Inferior parietal cortex (tissue), 1 donor: ENCODE measurements around the gene JAKMIP2.

Experiments
- DNase-seq: peaks from one replicate; pipeline ENCODE4 v3.0.0-alpha.2; 2016; ENCODE audit errors: extremely low spot score

The JAKMIP2 gene

GRCh38 chr5:147699496-147700088 is 82.9 kb downstream of the JAKMIP2 start:
- peak; percentile 56 for DNase-seq

GRCh38 chr5:147697380-147697779 is 85.1 kb downstream of the JAKMIP2 start:
- DNase-seq: no peak

GRCh38 chr5:147694772-147695171 is 87.8 kb downstream of the JAKMIP2 start:
- no peak for DNase-seq

GRCh38 chr5:147693233-147693632 is 89.3 kb downstream of the JAKMIP2 start:
- no peak for DNase-seq

GRCh38 chr5:147691130-147691529 is 91.4 kb downstream of the JAKMIP2 start:
- DNase-seq: no peak

- DNase-seq: no peak
Observed at GRCh38 chr5:147690595-147690994, 91.9 kb downstream of the JAKMIP2 start.

GRCh38 chr5:147689426-147689825 is 93.1 kb downstream of the JAKMIP2 start:
- no peak for DNase-seq

- no peak for DNase-seq
Observed at GRCh38 chr5:147688656-147689356, 93.7 kb downstream of the JAKMIP2 start.

- DNase-seq: no peak
Observed at GRCh38 chr5:147687118-147687517, 95.4 kb downstream of the JAKMIP2 start.

GRCh38 chr5:147686421-147686820 is 96.1 kb downstream of the JAKMIP2 start:
- no peak for DNase-seq

GRCh38 chr5:147685993-147686392 is 96.5 kb downstream of the JAKMIP2 start:
- DNase-seq: no peak

- no peak for DNase-seq
Observed at GRCh38 chr5:147675168-147675567, 107.4 kb downstream of the JAKMIP2 start.

- no peak for DNase-seq
Observed at GRCh38 chr5:147674411-147674810, 108.1 kb downstream of the JAKMIP2 start.

GRCh38 chr5:147673791-147674190 is 108.7 kb downstream of the JAKMIP2 start:
- DNase-seq: no peak

- DNase-seq: no peak
Observed at GRCh38 chr5:147673266-147673665, 109.3 kb downstream of the JAKMIP2 start.

- no peak for DNase-seq
Observed at GRCh38 chr5:147671365-147671764, 111.2 kb downstream of the JAKMIP2 start.

GRCh38 chr5:147670815-147671214 is 111.7 kb downstream of the JAKMIP2 start:
- no peak for DNase-seq

- DNase-seq: no peak
Observed at GRCh38 chr5:147669169-147669869, 113.2 kb downstream of the JAKMIP2 start.

GRCh38 chr5:147668385-147668784 is 114.1 kb downstream of the JAKMIP2 start:
- DNase-seq: no peak

- no peak for DNase-seq
Observed at GRCh38 chr5:147667363-147667762, 115.2 kb downstream of the JAKMIP2 start.

- DNase-seq: no peak
Observed at GRCh38 chr5:147666419-147666818, 116.1 kb downstream of the JAKMIP2 start.

GRCh38 chr5:147661541-147661940 is 121.0 kb downstream of the JAKMIP2 start:
- peak; percentile 70 for DNase-seq
